IPS DF 6.9 (cell line): ENCODE measurements around the gene CCNQ.
"Not testable (repeated sequence)": the region's sequence is repeated elsewhere in the genome, so short reads cannot be mapped to it uniquely, and the experiment has no call there.

ENCODE experiments used
- DNase-seq: peaks from one replicate; pipeline ENCODE4 v3.0.0-alpha.2; 2013; ENCODE audit warnings: low read depth, low spot score
- H3K27ac ChIP-seq: one replicate; pipeline ENCODE4 v1.5.1; 2013; ENCODE audit warnings: low read length, control low read depth
- H3K27me3 ChIP-seq: 2 replicates; pipeline ENCODE4 v1.6.1; 2013; ENCODE audit warnings: mild to moderate bottlenecking, low read length; ENCODE audit not compliant: control insufficient read depth, insufficient read depth
- H3K36me3 ChIP-seq: 2 replicates; pipeline ENCODE4 v1.6.1; 2013; ENCODE audit warnings: low read length; ENCODE audit not compliant: control insufficient read depth, insufficient read depth
- H3K4me1 ChIP-seq: 2 replicates; pipeline ENCODE4 v1.6.1; 2013; ENCODE audit warnings: low read length; ENCODE audit not compliant: control insufficient read depth, insufficient read depth
- H3K4me3 ChIP-seq: 2 replicates; pipeline ENCODE4 v1.5.1; 2013; ENCODE audit warnings: mild to moderate bottlenecking, low read length
- H3K9me3 ChIP-seq: 2 replicates; pipeline ENCODE4 v1.6.1; 2013; ENCODE audit warnings: low read length, inconsistent platforms; ENCODE audit not compliant: control insufficient read depth, insufficient read depth
- WGBS: extraction: QIAGEN DNeasy Blood & Tissue Kit; methylation state at CpG from one replicate; pipeline ENCODE4 v1.1.7; 2013; ENCODE audit warnings: mixed read lengths, missing lambda C conversion rate; ENCODE audit not compliant: insufficient read length, insufficient coverage; 5-methylcytosine and 5-hydroxymethylcytosine counted together

CCNQ gene

DNA sequence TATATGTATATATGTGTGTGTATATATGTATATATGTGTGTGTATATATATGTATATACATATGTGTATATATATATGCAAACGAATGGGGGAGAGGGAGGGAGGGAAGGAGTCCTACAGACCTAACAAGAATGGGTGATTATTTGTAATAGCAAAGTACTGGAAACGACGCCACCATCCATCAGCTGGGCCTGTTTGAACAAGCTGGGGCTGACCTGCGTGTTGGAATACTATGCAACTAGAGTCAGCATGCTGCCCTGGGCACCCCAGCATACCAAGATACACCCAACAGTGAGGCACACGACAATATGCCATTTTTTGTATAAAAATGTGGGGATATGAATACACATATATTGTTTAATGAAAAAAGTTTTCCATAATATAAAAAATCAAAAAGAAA is 21.6 kb upstream of the CCNQ start:
- Histone ChIP-seq H3K27ac (no peak overlapping the region), H3K4me3 (no peak overlapping the region), H3K4me1 (no peaks in the 10 kb centered on the region), H3K9me3 (no peaks in the 10 kb centered on the region), H3K36me3 (no peaks in the 10 kb centered on the region), H3K27me3 (no peaks in the 10 kb centered on the region)
- no CpG with 5 or more reads among the region's 5 CpGs for WGBS
- DNase-seq: no peak

DNA sequence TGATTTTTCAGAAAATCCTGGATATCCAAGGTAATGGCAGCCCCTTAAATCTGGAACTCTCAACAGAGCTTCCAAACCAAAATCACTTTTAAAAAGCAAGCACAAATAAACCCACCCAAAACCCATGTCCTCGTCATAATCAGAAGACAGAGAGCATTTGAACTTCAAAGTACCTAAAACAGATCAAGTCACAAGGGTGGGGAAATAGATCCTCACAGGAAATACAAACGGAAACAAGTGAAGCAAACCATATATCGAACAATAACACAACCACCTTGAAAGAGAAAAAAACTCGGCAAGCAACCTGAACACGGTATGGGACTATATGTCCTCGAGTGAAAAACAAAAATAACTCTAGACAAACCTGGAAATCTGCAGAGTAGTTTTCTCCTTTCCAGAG is 15.9 kb upstream of the CCNQ start:
- Histone ChIP-seq H3K27me3 (no peaks in the 10 kb centered on the region), H3K36me3 (no peaks in the 10 kb centered on the region), H3K27ac (no peak overlapping the region), H3K4me1 (no peaks in the 10 kb centered on the region), H3K9me3 (no peaks in the 10 kb centered on the region), H3K4me3 (no peak overlapping the region)
- DNase-seq: no peak
- no CpG with 5 or more reads among the region's 6 CpGs for WGBS

DNA sequence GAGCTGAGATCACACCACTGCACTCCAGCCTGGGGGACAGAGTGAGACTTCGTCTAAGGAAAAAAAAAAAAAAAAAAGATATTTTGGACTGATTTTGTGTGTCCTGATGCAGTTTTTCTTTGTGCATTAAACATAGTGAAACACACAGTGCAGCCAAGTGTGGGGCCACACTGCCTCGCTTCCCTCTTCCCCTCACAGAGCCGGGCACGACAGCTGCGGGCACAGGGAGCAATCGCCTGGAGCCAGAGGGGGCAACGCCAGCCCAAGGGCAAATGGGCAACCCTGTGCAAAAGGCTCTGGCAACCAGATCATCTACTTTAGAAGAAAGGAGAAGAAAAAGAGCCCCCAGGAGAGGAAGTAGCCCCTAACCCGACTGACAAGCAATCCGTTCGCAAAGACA is 13.5 kb upstream of the CCNQ start:
- H3K36me3 ChIP-seq: no peaks in the 10 kb centered on the region
- no peaks in the 10 kb centered on the region for H3K9me3 ChIP-seq
- no peak for DNase-seq
- H3K27ac ChIP-seq: no peak overlapping the region
- WGBS: no CpG with 5 or more reads among the region's 10 CpGs
- no peaks in the 10 kb centered on the region; the same call in 1 of the 2 replicates for H3K27me3 ChIP-seq
- H3K4me3 ChIP-seq: no peak overlapping the region
- H3K4me1 ChIP-seq: no peaks in the 10 kb centered on the region

DNA sequence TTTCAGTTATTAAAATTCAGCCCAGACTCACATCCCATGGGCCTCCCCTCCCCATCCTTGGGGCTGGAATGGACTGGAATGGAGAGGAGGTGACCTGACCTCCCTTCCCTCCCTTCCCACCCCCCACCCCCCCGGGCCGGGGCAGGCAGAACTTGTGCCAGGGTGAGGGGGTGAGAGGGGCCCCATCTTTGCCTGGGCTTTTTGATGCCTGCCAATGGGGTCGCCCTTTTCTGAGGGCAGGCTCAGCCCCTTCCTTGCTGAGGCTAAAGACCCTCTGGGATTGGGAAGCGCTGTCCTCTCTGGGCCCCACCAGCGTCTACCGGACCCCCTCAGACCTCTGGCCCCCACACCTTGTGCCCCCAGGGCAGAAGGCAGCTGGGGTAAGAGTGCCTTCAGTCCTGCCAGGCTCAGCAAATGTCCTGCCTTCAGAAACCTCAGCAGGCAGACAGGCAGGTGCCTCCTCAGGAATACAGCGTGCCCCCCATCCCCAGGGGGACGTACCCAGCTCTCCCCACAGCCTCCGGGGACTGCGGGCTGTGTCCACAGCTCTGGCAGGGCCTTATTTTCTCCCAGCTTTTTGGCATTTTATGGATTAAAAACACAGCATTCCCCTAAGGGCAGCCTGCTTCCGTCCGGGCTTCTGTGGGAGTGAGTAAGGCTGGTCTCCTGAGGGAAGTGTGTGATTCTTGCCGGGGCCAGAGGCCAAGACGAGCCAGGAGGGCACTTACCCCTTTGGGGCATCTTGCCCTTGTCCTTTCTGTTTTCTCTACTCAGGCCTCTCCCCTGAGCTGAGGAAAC is 12.6 kb upstream of the CCNQ start:
- WGBS: no CpG with 5 or more reads among the region's 14 CpGs
- no peaks in the 10 kb centered on the region for H3K36me3 ChIP-seq
- DNase-seq: no peak
- no peaks in the 10 kb centered on the region for H3K4me1 ChIP-seq
- H3K9me3 ChIP-seq: no peaks in the 10 kb centered on the region
- no peak overlapping the region for H3K4me3 ChIP-seq
- no peaks in the 10 kb centered on the region; the same call in 1 of the 2 replicates for H3K27me3 ChIP-seq
- no peak overlapping the region for H3K27ac ChIP-seq

DNA sequence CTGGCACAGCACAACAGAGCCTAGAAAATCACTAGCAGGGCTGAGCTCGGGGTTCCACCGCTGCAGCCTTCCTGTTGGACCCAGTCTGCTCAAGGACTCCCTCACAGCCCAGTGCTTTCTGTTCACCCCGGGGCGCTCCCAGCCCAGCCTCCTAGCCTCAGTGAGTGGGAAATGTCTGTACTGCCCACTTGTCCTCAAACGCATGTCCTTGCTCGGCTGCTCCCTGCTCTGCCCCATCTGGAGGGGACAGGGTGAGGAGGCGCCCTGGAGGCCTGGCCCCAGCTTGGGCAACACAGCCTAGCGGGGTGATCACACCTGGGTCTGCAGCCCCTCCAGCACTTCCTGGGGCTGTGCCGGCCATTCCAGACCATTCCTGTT is 11.9 kb upstream of the CCNQ start:
- H3K36me3 ChIP-seq: no peaks in the 10 kb centered on the region
- H3K4me1 ChIP-seq: no peaks in the 10 kb centered on the region
- no peaks in the 10 kb centered on the region; the same call in 1 of the 2 replicates for H3K27me3 ChIP-seq
- no CpG with 5 or more reads among the region's 9 CpGs for WGBS
- H3K4me3 ChIP-seq: no peak overlapping the region
- H3K9me3 ChIP-seq: no peaks in the 10 kb centered on the region
- no peak overlapping the region for H3K27ac ChIP-seq
- DNase-seq: no peak

DNA sequence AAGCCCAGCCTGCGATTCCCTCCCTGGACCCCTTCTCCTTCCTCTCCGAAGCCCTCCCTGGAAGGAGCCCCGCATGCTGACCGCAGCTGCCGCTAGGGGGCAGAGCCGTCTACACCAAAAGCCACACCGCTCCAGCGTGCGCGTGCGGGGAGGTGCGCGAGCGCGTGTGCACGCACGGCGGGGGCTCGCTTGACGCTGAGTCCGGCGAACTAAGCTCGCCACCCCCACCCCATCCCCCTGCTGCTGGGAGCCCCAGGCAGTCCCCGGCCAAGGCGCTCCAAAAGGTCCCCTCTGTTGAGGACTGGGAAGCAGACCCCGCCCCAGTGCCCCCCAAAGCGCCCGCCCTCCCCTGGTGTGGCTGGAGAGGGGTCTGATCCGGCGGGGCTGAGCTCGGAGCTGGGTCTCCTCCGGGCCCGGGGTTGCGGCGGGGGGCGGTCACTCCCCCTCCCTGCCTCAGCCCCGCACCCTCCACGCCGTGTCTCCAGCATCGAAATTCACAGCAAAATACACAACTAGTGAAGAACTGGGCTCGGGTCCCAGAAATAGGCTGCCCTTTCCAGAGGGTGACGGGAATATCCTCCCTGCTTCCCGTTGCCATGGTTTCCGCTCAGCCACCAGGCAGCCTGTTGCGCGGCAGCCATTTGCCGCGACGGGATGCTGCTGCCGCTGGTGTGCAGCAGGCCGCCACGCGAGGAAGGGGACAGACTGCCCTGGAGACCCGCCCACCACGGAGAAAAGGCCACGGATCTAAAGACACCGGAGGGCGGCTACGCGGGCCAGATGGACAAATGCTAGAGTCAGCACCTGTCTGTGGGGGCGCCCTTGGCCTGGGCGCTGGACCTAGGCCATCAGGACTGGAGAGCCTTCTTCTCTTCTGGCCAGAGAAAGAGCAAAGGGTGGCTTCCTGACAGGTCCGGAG is 11.2 kb upstream of the CCNQ start:
- Histone ChIP-seq H3K4me1 (no peaks in the 10 kb centered on the region), H3K4me3 (peak overlapping the region; percentile 0; the same call in 1 of the 2 replicates), H3K36me3 (no peaks in the 10 kb centered on the region), H3K27ac (no peak overlapping the region), H3K27me3 (no peaks in the 10 kb centered on the region; the same call in 1 of the 2 replicates), H3K9me3 (no peaks in the 10 kb centered on the region)
- no CpG with 5 or more reads among the region's 63 CpGs for WGBS
- DNase-seq: peak; percentile 52

DNA sequence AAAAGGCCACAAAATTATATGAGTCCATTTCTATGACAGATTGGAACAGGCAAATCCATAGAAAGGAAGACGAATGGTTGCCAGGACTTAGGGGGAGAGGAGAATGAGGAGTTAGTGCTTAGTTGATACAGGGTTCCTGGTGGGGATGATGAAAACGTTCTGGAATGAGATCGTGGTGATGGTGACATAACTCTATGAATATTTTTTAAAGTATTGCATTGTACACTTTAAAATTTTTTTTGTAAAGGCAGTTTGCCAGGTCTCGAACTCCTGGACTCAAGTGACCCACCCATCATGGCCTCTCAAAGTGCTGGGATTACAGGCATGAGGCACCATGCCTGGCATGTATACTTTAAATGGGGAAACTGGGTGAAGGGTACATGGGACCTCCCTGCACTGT is 9.9 kb upstream of the CCNQ start:
- WGBS: no CpG with 5 or more reads among the region's 4 CpGs
- H3K27ac ChIP-seq: no peak overlapping the region
- H3K36me3 ChIP-seq: no peaks in the 10 kb centered on the region
- no peak overlapping the region for H3K4me3 ChIP-seq
- no peaks in the 10 kb centered on the region for H3K4me1 ChIP-seq
- H3K27me3 ChIP-seq: no peaks in the 10 kb centered on the region; the same call in 1 of the 2 replicates
- DNase-seq: no peak
- no peaks in the 10 kb centered on the region for H3K9me3 ChIP-seq

DNA sequence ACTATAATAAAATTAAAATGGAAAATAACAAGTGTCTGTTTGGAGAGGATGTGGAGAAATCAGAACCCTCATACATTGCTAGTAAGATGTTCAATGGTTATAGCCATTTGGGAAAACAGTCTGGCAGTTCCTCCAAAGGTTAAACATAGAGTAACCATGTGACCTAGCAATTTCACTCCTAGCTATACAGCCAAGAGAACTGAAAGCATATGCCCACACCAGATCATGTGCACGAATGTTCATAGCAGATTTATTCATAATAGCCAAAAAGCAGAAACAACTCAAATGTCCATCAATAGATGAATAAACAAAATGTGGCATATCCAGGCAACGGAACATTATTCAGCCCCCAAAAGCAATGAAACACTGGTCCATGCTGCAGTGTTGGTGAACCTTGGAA is 9.4 kb upstream of the CCNQ start:
- DNase-seq: no peak
- no peaks in the 10 kb centered on the region; the same call in 1 of the 2 replicates for H3K27me3 ChIP-seq

DNA sequence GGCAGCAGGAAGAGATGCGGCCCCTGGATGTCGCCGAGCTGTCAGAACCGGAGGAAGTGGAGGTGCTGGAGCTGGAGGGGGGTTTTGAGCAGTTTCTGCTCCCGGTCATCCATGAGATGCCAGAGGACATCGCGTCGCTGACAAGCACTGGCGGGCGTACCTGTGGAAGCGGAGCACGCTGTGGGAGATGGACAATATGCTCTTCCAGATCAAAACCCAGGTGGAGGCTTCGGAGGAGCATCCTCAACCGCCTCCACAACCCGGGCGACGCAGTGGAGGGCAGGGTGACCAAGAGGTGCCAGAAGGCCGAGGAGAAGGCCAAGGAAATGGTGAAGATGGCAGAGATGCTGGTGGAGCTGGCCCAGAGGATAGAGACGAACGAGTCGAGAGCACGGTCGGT is 7.6 kb upstream of the CCNQ start:
- no peaks in the 10 kb centered on the region for H3K4me1 ChIP-seq
- no peaks in the 10 kb centered on the region for H3K9me3 ChIP-seq
- no peak overlapping the region for H3K4me3 ChIP-seq
- H3K27me3 ChIP-seq: no peaks in the 10 kb centered on the region; the same call in 1 of the 2 replicates
- no peak for DNase-seq
- H3K27ac ChIP-seq: no peak overlapping the region
- no peaks in the 10 kb centered on the region for H3K36me3 ChIP-seq
- WGBS: no CpG with 5 or more reads among the region's 23 CpGs

More for the DNA sequence above, 9.4 kb upstream of the CCNQ start:
- no peak overlapping the region for H3K4me3 ChIP-seq
- no peaks in the 10 kb centered on the region for H3K36me3 ChIP-seq
- H3K9me3 ChIP-seq: no peaks in the 10 kb centered on the region
- H3K27ac ChIP-seq: no peak overlapping the region
- WGBS: no CpG with 5 or more reads among the region's 2 CpGs
- H3K4me1 ChIP-seq: no peaks in the 10 kb centered on the region

DNA sequence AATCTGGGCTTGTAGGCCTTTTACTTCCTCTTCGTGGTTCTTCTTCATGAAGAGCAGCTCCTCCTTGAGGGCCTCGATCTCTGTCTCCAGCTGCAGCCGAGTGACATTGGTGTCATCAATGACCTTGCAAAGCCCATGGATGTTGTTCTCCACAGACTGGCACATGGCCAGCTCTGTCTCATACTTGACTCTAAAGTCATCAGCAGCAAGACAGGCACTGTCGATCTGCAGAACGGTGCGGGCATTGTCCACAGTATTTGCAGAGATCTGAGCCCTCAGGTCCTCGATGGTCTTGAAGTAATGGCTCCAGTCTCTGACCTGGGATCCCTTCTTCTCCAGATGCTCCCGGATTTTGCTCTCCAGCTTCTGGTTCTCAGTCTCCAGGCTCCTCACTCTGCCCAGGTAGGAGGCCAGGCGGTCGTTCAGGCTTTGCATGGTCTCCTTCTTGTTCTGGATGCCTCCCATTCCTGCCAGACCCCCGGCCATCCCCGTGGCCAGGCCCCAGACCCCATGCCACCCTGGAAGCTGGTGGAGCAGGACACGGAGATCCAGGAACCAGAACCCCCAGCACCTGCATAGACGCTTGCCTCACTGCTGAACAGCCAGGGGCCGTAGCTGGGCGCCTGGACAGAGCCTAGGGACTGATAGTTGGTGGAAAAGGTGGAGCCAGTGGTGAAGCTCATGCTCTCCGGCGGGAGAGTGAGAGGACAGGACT is 5.9 kb upstream of the CCNQ start:
- not testable (repeated sequence) for H3K27me3 ChIP-seq, H3K27ac ChIP-seq, H3K36me3 ChIP-seq, H3K4me1 ChIP-seq, DNase-seq, H3K9me3 ChIP-seq, H3K4me3 ChIP-seq
- no CpG with 5 or more reads among the region's 18 CpGs for WGBS
